ENCODE results near the gene FAM200C. TPM values are rescaled to one million over a fixed set of nuclear protein-coding genes. Genes with fewer than 3 reads are reported as not detected.

FAM200C gene
- total and polyA plus RNA-seq, 10 of the 15 experiments (the other 5 are each of a cell fraction or from before 2014, with no cell fraction given) = 1.0 to 5.4 (median 2.2) TPM

DNA sequence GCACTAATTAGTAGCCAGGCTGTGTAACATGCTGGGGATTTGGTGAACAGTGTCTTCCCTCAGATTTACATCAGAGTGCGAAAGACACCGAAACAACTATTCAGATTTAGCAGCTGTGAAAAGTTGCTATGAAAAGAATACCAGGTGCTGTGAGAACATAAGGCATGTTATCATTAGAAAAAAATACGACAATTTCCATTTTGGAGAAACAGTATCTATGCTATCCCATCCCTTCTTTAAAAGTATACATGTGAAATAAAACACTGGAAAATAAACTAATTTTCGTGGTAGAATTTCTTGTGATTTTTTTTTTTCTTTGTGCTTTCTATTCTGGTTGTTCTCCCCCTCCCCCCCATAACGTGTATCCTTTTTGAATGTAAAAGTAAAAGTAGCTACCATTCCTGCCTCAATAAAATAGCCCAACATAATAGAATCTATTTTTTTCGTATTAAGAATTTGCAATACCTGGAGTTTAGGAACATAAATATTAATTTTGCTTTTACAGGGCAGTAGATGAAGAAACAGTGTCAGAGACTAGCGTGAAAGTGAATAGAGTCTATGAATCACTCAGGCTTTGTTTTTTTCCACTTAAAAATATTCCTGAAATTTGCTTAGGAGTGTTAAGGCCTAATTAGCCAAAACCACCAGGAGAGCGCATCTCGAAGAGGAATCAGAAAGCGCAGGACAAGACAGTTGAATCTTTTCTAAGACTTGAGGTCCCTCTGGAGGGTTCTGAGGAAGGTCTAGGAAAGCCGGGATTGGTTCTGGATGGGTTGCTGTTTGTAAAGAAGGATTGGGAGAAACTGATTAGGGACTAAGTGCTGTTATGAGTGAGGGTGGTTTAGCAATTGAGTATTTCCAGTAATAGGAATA is 19.8 kb upstream of the FAM200C start:
- intact Hi-C loops (cut with micrococcal nuclease; ENCODE audit: unreplicated experiment) (no loop called here), in situ Hi-C loops (cut with MboI) (no loop called here)
- H3K4me3 ChIP-seq = peak overlapping the region; percentile 62
- CTCF ChIA-PET = interaction anchor here (0.7 to 8.9 kb wide), 12 partner anchors 14 to 398 kb away, joined by 3 to 133 read pairs (median 4); no protein-coding TSS in a partner anchor
- no peaks in the 10 kb centered on the region for H3K27me3 ChIP-seq (replicated peaks in 1 of 2; ENCODE audit: control insufficient read depth in 2 of 2, insufficient read depth in 2 of 2, low read length in 1 of 2)
- peaks cover 16% of the 10 kb centered on the region for H3K4me1 ChIP-seq (ENCODE audit: control insufficient read depth, insufficient read depth, low read length)
- POLR2A ChIA-PET = interaction anchor here (0.5 to 3.2 kb wide), 38 partner anchors 9 to 1498 kb away, joined by 3 to 21 read pairs (median 6); partner anchors contain the start of genes FAM200C and TTC1
- H3K27ac ChIP-seq (ENCODE audit: control insufficient read depth, insufficient read depth) = peak overlapping the region; percentile 71
- RAD21 ChIA-PET (ENCODE audit: unreplicated experiment) = interaction anchor here (0.7 to 8.6 kb wide), 18 partner anchors 10 to 1566 kb away, joined by 3 to 109 read pairs (median 6); partner anchors contain the start of gene FAM200C
- H2AFZ ChIP-seq (ENCODE audit: control insufficient read depth, low read depth, low read length) = peak overlapping the region; percentile 16
- DNase-seq (ENCODE audit: low read depth, low spot score) (no peak), ATAC-seq (peak; percentile 45), FAIRE-seq (no peak)
- H3K4me2 ChIP-seq (ENCODE audit: control insufficient read depth, insufficient read depth) = peak overlapping the region; percentile 72
- 11% methylated on average over 11 of the region's 11 CpGs for WGBS (ENCODE audit: insufficient coverage, insufficient replicate concordance, low lambda C conversion rate, missing lambda C conversion rate)
- no TSS peak for BruUV-seq (replicated peaks)
- SMC1A ChIA-PET (ENCODE audit: uncharacterized antibody, unreplicated experiment) = interaction anchor here (0.6 to 8.9 kb wide), 18 partner anchors 9 to 1009 kb away, joined by 3 to 135 read pairs (median 5); partner anchors contain the start of genes FAM200C and TTC1
- no peaks in the 10 kb centered on the region for H4K20me1 ChIP-seq (ENCODE audit: control insufficient read depth, insufficient read depth)
- H3K9ac ChIP-seq (ENCODE audit: control insufficient read depth, insufficient read depth, low read length) = peak overlapping the region; percentile 94
- H3K79me2 ChIP-seq (ENCODE audit: control insufficient read depth, insufficient read depth, low read length) = peaks cover 61% of the 10 kb centered on the region
- H3K9me3 ChIP-seq (replicated peaks; ENCODE audit: control insufficient read depth, insufficient read depth, low read length) = no peaks in the 10 kb centered on the region
- H3K36me3 ChIP-seq (ENCODE audit: control insufficient read depth in 2 of 2, insufficient read depth in 2 of 2, low read length in 1 of 2) = no peaks in the 10 kb centered on the region; a peak in 1 of 4 replicates
- TF ChIP-seq, protein P1, sequence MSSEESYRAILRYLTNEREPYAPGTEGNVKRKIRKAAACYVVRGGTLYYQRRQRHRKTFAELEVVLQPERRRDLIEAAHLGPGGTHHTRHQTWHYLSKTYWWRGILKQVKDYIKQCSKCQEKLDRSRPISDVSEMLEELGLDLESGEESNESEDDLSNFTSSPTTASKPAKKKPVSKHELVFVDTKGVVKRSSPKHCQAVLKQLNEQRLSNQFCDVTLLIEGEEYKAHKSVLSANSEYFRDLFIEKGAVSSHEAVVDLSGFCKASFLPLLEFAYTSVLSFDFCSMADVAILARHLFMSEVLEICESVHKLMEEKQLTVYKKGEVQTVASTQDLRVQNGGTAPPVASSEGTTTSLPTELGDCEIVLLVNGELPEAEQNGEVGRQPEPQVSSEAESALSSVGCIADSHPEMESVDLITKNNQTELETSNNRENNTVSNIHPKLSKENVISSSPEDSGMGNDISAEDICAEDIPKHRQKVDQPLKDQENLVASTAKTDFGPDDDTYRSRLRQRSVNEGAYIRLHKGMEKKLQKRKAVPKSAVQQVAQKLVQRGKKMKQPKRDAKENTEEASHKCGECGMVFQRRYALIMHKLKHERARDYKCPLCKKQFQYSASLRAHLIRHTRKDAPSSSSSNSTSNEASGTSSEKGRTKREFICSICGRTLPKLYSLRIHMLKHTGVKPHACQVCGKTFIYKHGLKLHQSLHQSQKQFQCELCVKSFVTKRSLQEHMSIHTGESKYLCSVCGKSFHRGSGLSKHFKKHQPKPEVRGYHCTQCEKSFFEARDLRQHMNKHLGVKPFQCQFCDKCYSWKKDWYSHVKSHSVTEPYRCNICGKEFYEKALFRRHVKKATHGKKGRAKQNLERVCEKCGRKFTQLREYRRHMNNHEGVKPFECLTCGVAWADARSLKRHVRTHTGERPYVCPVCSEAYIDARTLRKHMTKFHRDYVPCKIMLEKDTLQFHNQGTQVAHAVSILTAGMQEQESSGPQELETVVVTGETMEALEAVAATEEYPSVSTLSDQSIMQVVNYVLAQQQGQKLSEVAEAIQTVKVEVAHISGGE (CRISPR knock-in tag; IDR thresholded peaks at IDR 0.05) = no peak
- TF ChIP-seq KLF5 (IDR thresholded peaks at IDR 0.05; ENCODE audit: partially characterized antibody) = no peak
- no peak for TF ChIP-seq RAD21 (IDR thresholded peaks at IDR 0.05; ENCODE audit: insufficient read depth, low read depth, low read length)
- 0 out of 2 replicates have a peak, but pooled peaks have one; percentile 15 for TF ChIP-seq NBN (IDR thresholded peaks at IDR 0.05)
- TF ChIP-seq, protein P2, sequence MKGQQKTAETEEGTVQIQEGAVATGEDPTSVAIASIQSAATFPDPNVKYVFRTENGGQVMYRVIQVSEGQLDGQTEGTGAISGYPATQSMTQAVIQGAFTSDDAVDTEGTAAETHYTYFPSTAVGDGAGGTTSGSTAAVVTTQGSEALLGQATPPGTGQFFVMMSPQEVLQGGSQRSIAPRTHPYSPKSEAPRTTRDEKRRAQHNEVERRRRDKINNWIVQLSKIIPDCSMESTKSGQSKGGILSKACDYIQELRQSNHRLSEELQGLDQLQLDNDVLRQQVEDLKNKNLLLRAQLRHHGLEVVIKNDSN (IDR thresholded peaks at IDR 0.05; ENCODE audit: borderline replicate concordance, extremely low read length, insufficient read depth, low read depth, low read length) = no peak
- TF ChIP-seq, protein P3, sequence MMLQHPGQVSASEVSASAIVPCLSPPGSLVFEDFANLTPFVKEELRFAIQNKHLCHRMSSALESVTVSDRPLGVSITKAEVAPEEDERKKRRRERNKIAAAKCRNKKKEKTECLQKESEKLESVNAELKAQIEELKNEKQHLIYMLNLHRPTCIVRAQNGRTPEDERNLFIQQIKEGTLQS (IDR thresholded peaks at IDR 0.05; ENCODE audit: borderline replicate concordance, extremely low read depth, low read depth, low read length) = no peak
- no peak for TF ChIP-seq HDAC6 (IDR thresholded peaks at IDR 0.05; ENCODE audit: unreplicated experiment)
- no peak for TF ChIP-seq WRNIP1 (IDR thresholded peaks at IDR 0.05; ENCODE audit: borderline replicate concordance, low read depth, low read length)
- no peak for TF ChIP-seq POLR2AphosphoS2 (IDR thresholded peaks at IDR 0.05; ENCODE audit: low read depth, low read length)
- TF ChIP-seq, protein P4, sequence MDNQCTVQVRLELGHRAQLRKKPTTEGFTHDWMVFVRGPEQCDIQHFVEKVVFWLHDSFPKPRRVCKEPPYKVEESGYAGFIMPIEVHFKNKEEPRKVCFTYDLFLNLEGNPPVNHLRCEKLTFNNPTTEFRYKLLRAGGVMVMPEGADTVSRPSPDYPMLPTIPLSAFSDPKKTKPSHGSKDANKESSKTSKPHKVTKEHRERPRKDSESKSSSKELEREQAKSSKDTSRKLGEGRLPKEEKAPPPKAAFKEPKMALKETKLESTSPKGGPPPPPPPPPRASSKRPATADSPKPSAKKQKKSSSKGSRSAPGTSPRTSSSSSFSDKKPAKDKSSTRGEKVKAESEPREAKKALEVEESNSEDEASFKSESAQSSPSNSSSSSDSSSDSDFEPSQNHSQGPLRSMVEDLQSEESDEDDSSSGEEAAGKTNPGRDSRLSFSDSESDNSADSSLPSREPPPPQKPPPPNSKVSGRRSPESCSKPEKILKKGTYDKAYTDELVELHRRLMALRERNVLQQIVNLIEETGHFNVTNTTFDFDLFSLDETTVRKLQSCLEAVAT (IDR thresholded peaks at IDR 0.05) = peak; percentile 40; the same call in 1 of the 2 replicates
- 0 out of 2 replicates have a peak, but pooled peaks have one; percentile 75 for TF ChIP-seq PAX8 (IDR thresholded peaks at IDR 0.05)
